Mucosa of gallbladder (tissue), 1 donor: Measurements from ENCODE around the gene ADAMTS15. TPM values are rescaled to one million over a fixed set of nuclear protein-coding genes. Genes with fewer than 3 reads are reported as not detected.

Experiments used
- DNase-seq: peaks from one replicate; pipeline ENCODE4 v3.0.0-alpha.2; 2020; ENCODE audit warnings: low spot score
- total RNA-seq: library from RNA; stranded (reverse); gene quantifications from one replicate; pipeline ENCODE4 v1.2.1, GENCODE V29; 2021
- donor health status: DM: no; HTN: no; CAD: no.

ADAMTS15 gene, protein sequence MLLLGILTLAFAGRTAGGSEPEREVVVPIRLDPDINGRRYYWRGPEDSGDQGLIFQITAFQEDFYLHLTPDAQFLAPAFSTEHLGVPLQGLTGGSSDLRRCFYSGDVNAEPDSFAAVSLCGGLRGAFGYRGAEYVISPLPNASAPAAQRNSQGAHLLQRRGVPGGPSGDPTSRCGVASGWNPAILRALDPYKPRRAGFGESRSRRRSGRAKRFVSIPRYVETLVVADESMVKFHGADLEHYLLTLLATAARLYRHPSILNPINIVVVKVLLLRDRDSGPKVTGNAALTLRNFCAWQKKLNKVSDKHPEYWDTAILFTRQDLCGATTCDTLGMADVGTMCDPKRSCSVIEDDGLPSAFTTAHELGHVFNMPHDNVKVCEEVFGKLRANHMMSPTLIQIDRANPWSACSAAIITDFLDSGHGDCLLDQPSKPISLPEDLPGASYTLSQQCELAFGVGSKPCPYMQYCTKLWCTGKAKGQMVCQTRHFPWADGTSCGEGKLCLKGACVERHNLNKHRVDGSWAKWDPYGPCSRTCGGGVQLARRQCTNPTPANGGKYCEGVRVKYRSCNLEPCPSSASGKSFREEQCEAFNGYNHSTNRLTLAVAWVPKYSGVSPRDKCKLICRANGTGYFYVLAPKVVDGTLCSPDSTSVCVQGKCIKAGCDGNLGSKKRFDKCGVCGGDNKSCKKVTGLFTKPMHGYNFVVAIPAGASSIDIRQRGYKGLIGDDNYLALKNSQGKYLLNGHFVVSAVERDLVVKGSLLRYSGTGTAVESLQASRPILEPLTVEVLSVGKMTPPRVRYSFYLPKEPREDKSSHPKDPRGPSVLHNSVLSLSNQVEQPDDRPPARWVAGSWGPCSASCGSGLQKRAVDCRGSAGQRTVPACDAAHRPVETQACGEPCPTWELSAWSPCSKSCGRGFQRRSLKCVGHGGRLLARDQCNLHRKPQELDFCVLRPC
- total RNA-seq, result 3.2 TPM

DNA sequence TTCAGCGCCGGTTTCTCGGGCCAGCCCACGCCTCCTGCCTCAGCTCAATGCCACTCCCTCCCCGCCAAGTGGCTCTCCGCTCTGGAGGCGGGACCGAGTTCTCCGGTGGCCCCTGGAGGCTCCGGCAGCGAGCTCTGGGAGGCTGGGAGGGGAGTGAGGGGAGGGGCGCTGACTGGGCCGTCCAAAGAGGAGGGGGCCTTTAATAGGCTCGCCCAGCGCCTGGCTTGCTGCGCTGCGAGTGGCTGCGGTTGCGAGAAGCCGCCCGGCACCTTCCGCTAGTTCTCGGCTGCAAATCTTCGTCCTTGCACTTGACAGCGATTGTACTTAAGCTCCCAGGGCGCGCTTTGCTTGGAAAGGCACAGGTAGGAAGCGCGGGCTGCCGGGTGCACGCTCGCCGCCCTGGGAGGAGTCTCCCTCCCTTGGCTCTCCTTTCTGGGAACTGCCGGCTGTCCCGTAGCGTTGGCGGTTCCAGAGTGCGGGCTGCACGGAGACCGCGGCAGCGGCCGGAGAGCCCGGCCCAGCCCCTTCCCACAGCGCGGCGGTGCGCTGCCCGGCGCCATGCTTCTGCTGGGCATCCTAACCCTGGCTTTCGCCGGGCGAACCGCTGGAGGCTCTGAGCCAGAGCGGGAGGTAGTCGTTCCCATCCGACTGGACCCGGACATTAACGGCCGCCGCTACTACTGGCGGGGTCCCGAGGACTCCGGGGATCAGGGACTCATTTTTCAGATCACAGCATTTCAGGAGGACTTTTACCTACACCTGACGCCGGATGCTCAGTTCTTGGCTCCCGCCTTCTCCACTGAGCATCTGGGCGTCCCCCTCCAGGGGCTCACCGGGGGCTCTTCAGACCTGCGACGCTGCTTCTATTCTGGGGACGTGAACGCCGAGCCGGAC lies at the start of gene ADAMTS15:
TSS of gene ADAMTS15 (plus strand) at position 230 of the 894 bp plus-strand sequence. CDS start at position 559, 329 bp downstream.
- peak; percentile 66 for DNase-seq

- no peak for DNase-seq
These were observed 49.2 kb upstream of the ADAMTS15 start for GRCh38 chr11:130399196-130399595.

- no peak for DNase-seq
These were observed 47.5 kb upstream of the ADAMTS15 start for GRCh38 chr11:130400781-130401483.

GRCh38 chr11:130402570-130402969 lies 45.9 kb upstream of the ADAMTS15 start:
- no peak for DNase-seq

GRCh38 chr11:130403271-130403804 lies 45.1 kb upstream of the ADAMTS15 start:
- DNase-seq, result peak; percentile 70

GRCh38 chr11:130403967-130404366 lies 44.5 kb upstream of the ADAMTS15 start:
- no peak for DNase-seq

DNA sequence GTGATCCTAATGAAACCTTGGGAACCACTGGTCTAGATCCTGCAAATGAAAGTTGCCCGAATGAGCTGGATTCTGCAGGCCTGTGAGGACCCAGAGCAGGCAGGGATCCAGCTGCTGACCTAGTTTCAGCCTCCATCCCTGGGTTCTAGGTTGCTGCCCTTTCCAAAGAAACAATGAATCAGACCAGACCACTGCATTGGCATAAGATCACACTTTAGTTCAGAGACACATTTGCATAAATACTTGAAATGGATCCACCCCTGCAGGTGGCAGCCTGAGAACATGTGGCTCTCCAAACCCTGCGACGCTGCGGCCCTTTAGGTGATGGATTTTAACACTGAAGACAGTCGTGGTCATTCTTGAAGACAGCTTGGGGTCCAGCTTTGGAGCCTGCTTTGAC lies 43.7 kb upstream of the ADAMTS15 start:
- DNase-seq, result no peak

DNA sequence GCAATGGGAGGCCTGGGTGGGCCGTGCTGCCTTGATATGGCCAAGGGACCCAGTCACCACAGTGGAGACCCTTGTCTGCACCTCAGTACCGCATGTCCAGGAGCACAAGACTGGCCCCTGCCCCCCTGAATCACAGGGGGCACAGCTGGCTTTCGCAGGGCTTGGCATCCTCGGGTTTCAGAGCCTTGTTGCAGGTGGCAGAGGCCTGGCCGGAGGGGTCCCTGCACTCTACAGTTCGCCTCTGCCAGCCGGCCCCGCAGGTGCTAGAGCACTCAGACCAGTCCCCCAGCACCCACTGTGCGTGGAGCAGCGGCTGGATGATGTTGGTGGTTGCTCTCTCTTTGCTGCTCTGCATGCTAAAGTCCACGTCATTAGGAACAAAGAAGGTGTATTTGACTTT lies 43.0 kb upstream of the ADAMTS15 start:
- no peak for DNase-seq

DNA sequence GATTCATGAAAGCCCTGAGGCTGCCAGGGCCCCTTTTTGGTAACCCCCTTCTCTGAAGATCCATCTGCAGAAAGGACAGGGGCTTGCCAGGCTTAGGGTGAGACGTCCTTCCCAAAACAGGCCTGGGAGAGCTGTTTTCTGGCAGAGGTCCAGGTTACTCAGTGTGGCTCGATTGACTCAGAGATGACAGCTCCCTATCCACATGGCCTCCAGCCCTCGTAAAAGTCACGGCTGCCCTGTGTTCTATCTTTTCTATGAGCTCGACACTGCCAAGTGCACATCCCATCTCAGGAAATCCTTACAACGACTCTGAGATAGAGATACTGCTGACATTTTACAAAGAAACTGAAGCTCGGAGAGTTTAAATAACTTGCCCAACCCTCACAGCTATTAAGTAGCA lies 40.5 kb upstream of the ADAMTS15 start:
- DNase-seq, result no peak

GRCh38 chr11:130408401-130408890 lies 40.0 kb upstream of the ADAMTS15 start:
- DNase-seq, result no peak

GRCh38 chr11:130408901-130409300 lies 39.5 kb upstream of the ADAMTS15 start:
- no peak for DNase-seq

DNA sequence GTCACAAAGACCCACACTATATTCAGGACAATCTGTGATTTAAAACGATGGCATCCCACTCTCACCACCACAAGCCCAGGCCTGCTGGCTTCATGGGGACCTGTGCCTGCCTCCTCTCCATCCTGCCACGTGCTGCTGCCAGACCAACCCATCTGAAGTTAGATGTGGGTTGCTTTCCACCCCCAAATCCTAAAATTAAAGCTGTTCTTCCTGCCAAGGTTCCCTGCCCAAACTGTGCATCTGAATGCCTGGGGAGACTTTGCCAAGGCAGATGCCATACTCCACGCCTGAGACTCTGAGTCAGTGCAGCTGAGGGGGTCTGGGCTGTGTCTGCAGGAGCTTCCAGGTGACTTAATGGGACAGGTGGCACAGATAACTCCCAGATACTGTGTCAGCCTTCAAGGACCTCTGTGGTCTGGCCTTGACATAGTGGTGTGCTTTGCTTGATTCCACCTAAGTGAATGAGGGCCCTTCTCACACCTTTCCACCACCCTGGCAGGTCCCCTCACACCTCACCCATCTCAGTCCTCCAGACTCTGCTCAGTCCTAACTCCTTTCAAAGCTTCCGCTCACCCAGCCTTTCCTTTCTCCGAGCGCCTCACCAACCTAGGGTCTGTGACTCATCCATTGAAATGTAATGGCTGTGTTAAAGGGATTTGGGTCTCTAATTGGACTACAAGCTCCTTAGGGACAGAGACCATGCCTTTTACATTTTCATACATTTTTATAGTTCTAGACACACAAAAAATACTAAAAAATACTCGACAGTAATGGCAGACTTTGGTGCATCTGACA lies 38.7 kb upstream of the ADAMTS15 start:
- DNase-seq, result no peak

- DNase-seq, result no peak
These were observed 37.2 kb upstream of the ADAMTS15 start for GRCh38 chr11:130411223-130411622.

DNA sequence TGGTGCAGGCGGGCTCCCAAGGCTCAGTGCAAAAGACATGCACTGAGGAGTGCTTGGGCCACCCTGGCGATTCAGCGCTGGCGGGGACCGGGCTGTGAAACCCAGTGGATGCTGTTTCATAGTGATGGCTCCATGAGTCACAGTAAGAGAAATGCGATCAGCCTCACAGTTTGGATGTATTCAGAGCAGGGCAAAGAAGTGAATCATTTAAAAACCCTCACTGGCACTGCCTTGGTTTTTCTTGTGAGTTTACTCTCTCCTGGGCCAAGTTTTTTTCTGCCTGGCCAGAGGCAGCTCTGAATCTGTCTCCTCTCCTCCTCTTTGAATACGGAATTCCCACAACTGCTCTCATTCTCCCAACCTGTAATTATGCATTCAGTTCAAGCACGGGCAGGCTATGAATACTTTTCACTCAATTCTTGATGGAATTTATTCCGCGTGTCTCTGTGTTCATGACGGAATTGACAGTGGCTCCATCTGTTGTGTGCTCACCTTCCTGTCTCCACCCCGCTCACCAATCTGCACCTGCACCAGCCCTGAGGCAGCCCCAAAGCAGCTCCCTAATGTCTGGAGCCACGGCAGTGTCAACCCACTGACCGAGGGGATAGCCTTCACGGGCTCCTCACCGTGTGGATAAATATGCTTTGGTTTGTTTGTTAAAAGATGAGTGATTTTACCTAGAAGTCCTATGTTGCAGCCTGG lies 34.9 kb upstream of the ADAMTS15 start:
- DNase-seq, result no peak

DNA sequence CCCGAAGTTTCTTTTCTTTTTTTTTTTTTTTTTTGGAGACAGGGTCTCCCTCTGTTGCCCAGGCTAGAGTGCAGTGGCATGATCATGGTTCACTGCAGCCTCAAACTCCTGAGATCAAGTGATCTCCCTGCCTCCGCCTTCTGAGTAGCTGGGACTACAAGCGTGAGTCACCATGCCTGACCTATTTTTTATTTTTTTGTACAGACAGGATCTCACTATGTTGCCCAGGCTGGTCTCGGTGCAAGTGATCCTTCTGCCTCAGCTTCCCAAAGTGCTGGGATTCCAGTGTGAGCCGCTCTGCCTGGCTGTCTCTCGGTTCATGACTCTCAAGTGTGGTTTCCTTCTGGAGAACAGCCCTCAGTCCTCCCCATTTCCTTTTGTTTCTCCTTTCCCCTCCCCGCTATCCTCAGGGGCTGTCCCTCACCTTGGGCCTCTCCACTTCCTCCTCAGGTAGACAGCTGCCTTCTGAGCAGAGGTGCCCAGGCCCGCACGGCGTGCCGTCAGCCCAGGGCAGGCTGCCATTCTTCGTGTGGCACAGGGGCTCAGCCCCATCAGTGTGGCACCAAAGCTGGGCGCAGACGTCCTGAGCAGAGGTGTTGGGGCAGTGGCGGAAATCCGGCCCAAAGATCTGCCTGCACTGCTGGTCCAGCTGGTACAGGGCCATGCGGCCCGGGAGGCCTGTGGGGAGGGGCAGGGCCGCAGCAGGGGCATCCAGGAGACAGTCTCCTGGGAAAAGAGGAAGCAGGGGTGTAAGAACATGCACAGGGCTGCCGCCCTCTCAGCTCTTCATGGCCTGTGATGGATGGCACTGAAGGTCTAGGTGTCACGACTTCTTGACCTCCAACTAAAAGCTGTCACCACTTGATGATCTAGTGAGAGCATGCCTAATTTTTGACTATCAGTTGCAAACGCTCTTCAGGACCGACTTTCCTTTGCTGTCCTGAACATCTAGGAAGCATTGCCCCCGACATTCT lies 34.1 kb upstream of the ADAMTS15 start:
- DNase-seq, result no peak

DNA sequence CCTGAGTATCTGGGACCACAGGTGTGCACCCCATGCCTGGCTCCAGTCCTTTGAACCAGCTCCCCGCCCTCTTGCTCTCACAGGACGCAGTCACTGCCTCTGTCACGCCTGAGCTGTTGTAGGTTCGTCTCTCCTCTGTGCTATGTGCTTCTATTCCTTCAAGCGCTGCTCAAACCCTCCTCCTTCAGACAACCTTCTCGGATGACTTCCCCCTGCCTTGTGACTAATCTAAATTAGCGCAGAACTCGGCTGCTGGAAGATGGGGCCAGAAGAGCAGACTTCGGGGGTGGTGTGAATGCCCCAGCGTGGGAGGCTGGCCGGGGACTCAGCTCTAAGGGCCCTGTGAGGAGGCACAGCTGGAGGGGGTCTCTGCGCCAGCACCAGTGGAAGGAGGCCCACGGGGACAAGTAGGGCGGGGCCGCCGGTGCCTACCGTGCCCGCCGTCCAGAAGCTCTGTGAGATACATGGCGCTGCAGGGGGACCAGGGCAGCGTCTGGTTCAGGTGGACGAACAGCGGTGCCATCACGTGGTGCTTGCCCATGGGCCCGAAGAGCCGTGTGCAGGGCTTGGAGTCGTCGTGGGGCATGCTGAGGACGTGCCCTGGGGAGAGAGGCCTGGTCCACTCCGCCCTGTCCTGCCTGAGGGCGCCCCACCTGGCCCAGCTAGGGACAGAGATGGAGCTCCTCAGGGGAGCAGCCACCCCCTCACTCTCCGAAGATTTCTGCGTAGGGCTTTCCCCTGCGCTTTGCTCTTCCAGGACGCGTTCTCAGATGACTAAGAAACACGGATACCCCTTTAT lies 32.5 kb upstream of the ADAMTS15 start:
- no peak for DNase-seq

DNA sequence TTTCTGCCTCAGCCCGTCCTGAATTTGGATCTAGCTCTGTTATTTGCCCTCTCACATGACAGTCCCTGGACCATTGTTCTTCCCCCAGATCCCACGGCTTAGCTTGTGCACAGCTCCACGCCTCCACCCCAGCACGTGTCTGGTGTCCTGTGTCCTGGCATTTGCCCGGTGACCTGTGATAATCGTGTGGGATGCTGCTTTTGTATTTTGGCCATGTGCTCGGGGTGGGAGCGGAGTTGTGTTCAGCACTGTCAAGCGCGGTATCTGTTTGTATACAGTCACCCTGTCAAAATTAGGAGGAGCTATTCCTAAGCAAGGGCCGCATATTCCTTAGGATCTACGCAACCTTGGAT lies 31.9 kb upstream of the ADAMTS15 start:
- no peak for DNase-seq
